Fibroblast of the aortic adventitia (primary cell): Measurements from ENCODE around the gene SLC22A7. TPM values are rescaled to one million over a fixed set of nuclear protein-coding genes. Genes with fewer than 3 reads are reported as not detected.

ENCODE experiments used
- DNase-seq: peaks from one replicate; pipeline ENCODE4 v3.0.0-alpha.2; 2010; ENCODE audit warnings: low read depth
- H3K4me3 ChIP-seq: 2 replicates; pipeline ENCODE4 v1.5.1; 2011; ENCODE audit warnings: low read depth, mild to moderate bottlenecking, control low read depth, low read length, moderate library complexity
- CTCF ChIP-seq: IDR thresholded peaks from 2 replicates; pipeline ENCODE4 v1.5.1; 2011; ENCODE audit warnings: mild to moderate bottlenecking, low read length, control low read depth, inconsistent platforms; ENCODE audit not compliant: insufficient read depth
- total RNA-seq: library from RNA; depleted of rRNA; stranded (reverse); fragments of >200 nt; gene quantifications from 2 replicates; pipeline ENCODE4 v1.2.3, GENCODE V29; 2012; ENCODE audit warnings: low replicate concordance

SLC22A7 gene
- total RNA-seq, 1 donor, result not detected

DNA sequence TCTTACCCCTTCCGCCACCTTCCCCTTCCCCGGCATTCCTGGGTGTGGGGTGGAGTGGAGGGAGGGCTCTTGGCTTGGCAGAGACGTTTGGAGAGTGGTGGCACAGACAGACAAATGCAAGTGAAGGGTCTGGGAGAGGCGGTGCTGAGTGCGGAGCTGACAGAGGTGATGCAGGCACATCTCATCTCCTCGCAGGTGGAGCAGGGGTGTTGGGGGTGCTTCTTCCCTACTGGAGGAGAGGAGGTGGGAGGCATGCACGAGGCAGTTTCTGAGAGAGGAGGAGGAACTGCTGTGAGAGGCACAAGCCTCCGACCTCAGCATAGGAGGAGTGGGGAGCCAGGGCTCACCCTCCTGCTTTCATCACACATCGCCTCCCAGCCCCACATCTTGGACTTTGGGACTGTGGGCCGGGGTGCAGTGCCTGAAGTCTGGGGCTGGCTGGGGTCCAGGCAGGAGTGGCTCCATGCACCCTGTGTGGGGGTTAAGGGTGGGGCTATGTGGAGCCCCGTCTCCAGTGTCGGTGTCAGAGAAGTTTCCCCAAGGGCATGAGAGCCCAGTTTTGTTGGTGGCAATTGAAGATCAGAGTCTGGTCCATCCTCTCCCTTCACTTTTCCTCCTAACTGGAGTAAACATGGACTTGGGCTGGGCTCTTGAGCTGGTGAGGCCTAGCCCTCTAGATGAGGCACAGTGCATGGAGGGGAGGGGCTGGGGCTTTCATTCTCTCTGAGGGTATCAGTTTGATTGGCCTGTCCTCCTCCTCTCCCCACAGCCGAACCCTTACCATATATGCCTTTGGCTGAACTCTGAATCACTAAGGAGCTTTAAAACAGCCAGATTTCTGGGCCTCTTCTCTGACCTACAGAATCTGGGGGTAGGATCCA lies 20.2 kb upstream of the SLC22A7 start:
- peak; percentile 3 for DNase-seq
- no peak for TF ChIP-seq CTCF
- H3K4me3 ChIP-seq, result no peak overlapping the region

DNA sequence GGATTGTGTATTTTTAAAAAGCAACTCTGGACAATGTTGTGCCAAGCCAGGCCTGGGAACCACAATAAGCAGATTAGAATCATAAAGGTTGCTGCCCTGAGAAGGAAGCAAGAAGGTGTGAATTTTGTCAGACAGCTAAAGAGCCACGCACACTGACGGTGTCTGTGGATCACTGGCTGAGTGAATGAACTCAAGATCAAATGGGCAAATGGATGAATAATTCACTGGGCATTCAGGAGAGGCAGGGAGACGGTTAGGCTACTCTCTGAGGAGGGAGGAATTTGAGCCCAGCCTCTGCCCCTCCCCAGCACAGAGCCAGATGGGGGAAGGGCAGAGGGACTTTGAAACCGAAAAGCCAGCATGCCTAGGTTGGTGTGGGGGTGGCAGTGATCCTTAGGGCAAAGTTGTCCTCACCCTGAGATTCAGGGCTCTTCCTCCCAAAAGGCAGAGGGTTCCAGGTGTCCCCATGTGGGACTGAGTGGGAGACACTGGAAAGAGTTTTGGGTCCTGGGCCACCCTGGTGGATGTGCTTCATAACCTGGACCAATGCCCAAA lies 19.5 kb upstream of the SLC22A7 start:
- H3K4me3 ChIP-seq, result no peak overlapping the region
- peak; percentile 26 for DNase-seq
- no peak for TF ChIP-seq CTCF

DNA sequence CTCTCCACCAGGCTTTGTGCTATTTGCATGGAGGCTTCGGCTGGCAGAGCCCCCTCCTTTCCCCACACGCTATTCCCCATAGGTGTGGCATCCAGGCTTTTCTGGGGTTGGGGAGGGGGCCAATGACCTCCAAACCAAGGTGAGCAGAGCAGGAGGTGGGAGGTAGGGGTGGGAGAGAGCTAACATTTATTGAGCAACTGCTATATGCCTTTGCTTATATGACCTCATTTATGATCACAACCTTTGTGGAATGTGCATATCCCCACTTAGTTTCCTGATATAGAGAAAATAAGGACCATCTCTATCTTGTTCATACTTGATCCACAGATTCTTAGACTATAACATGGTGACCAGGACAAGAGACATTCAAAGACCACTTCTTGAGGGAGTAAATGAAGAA lies 17.8 kb upstream of the SLC22A7 start:
- no peak for TF ChIP-seq CTCF
- DNase-seq, result no peak
- no peak overlapping the region for H3K4me3 ChIP-seq

DNA sequence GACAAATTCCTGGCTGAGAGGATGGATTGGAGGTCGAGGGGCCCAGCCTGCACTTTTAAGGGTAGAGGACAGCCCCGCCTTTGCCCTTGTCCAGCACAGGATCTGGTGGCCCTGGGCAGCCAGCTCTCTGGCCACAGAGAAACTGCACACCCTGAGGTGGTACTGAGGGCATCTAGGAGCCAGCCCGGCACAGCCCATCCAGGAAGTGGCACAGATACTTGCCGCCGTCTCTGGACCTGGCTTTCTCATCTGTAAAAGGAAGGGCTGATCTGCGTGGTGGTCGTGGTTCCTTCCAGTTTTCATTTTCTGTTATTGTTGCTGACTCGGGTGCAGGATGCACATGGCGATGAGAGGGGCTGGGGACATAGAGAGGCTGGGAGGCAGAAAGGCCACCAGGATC lies 16.0 kb upstream of the SLC22A7 start:
- no peak overlapping the region for H3K4me3 ChIP-seq
- no peak for TF ChIP-seq CTCF
- no peak for DNase-seq

DNA sequence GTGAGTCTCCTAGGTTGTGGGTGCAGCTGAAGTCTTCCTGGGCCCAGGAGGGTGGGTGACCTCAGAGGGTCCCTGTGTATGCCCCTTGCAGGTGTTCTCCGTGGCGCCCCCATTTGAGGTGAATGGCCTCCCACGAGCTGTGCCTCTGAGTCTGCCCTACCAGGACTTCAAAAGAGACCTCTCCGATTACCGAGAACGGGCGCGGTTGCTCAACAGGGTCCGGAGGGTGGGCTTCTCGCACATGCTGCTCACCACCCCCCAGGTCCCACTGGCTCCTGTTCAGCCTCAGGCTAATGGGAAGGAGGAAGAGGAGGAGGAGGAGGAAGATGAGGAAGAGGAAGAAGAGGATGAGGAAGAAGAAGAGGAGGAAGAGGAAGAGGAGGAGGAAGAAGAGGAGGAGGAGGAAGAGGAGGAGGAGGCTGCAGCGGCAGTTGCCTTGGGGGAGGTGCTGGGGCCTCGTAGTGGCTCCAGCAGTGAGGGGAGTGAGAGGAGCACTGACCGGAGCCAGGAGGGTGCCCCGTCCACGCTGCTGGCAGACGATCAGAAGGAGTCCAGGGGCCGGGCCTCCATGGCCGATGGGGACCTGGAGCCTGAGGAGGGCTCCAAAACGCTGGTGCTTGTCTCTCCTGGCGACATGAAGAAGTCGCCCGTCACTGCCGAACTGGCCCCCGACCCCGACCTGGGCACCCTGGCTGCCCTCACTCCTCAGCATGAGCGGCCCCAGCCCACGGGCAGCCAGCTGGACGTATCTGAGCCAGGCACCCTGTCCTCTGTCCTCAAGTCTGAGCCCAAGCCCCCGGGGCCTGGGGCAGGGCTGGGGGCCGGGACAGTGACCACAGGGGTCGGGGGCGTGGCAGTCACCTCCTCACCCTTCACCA lies 15.2 kb upstream of the SLC22A7 start:
- TF ChIP-seq CTCF, result no peak
- DNase-seq, result no peak
- no peak overlapping the region for H3K4me3 ChIP-seq

DNA sequence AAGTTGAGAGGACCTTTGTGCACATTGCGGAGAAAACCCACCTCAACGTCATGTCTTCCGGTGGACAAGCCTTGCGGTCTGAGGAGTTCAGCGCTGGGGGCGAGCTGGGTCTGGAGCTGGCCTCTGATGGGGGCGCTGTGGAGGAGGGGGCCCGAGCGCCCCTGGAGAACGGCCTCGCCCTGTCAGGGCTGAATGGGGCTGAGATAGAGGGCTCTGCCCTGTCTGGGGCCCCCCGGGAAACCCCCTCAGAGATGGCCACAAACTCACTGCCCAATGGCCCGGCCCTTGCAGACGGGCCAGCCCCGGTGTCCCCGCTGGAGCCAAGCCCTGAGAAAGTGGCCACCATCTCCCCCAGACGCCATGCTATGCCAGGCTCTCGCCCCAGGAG lies 14.6 kb upstream of the SLC22A7 start:
- DNase-seq, result no peak
- no peak overlapping the region for H3K4me3 ChIP-seq
- TF ChIP-seq CTCF, result no peak
